Measurements from ENCODE around the gene WDFY3. TPM values are rescaled to one million over a fixed set of nuclear protein-coding genes. Genes with fewer than 3 reads are reported as not detected.

WDFY3 gene
- total and polyA plus RNA-seq, 2 experiments from 2014 or later = 8.0 to 89.0 TPM

DNA sequence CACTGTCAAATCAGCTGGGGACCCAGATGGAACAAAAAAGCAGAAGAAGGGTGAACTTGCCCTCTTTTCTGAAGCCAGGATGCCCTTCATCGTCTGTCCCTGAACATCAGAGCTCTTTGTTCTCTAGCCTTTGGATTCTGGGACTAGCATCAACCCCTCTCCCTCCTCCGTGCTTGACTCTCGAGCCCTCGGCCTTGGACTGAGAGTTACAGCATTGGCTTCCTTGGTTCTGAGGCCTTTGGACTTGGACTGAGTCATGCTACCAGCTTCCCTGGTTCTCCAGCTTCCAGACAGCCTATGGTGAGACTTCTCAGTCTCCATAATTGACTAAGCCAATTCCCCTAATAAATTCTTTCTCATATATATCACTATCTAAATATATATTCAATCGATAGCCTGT lies 38.4 kb downstream of the WDFY3 start:
- Histone ChIP-seq H4K20me1 (replicated peaks; ENCODE audit: insufficient read depth) (no peaks in the 10 kb centered on the region), H3K4me2 (no peak overlapping the region), H3K79me2 (replicated peaks; ENCODE audit: insufficient read depth) (peaks cover 59% of the 10 kb centered on the region), H3K9me2 (ENCODE audit: insufficient read depth) (no peaks in the 10 kb centered on the region), H3K36me3 (ENCODE audit: insufficient read depth) (no peaks in the 10 kb centered on the region; the same call in 1 of the 2 replicates), H3K4me1 (ENCODE audit: insufficient read depth) (peaks cover 40% of the 10 kb centered on the region), H3K27me3 (ENCODE audit: insufficient read depth) (no peaks in the 10 kb centered on the region), H3K27ac (ENCODE audit: low read depth) (0 out of 2 replicates have a peak overlapping the region, but pooled peaks have one; percentile 12), H2AFZ (no peak overlapping the region), H3F3A (replicated peaks; ENCODE audit: low read depth) (no peaks in the 10 kb centered on the region), H3K4me3 (no peak overlapping the region)
- Mint-ChIP-seq H3K4me1 (peaks cover 45% of the 10 kb centered on the region), H3K9me3 (peaks cover 9% of the 10 kb centered on the region; the same call in 1 of the 3 replicates), H3K4me3 (no peak overlapping the region), H3K36me3 (ENCODE audit: low read depth) (peaks cover 35% of the 10 kb centered on the region), H3K27me3 (ENCODE audit: insufficient read depth, low read depth, poor library complexity) (no peaks in the 10 kb centered on the region), H3K27ac (0 out of 2 replicates have a peak overlapping the region, but pooled peaks have one; percentile 49)
- ATAC-seq (no peak), DNase-seq (ENCODE audit: low spot score) (no peak)
- TF ChIP-seq CTCF (conservative IDR thresholded peaks at IDR 0.05; ENCODE audit: low read depth in 2 of 2) = no peak
- TF ChIP-seq EZH2phosphoT487 (IDR thresholded peaks at IDR 0.05; ENCODE audit: unreplicated experiment) = no peak
- no peak for TF ChIP-seq CREB1 (CRISPR knock-in tag; IDR thresholded peaks at IDR 0.05; ENCODE audit: low read depth)
- no peak for TF ChIP-seq NANOG (IDR thresholded peaks at IDR 0.05; ENCODE audit: borderline replicate concordance)
- no peak for TF ChIP-seq POLR2AphosphoS5 (IDR thresholded peaks at IDR 0.05; ENCODE audit: low read depth)
- no peak for TF ChIP-seq EZH2 (IDR thresholded peaks at IDR 0.05; ENCODE audit: low read depth, unreplicated experiment)
- no peak for TF ChIP-seq JUNB (IDR thresholded peaks at IDR 0.05; ENCODE audit: unreplicated experiment)
- no peak for TF ChIP-seq ZNF462 (CRISPR knock-in tag; IDR thresholded peaks at IDR 0.05)
- no peak for TF ChIP-seq ZNF114 (CRISPR knock-in tag; IDR thresholded peaks at IDR 0.05)
- no peak for TF ChIP-seq ZNF331 (CRISPR knock-in tag; IDR thresholded peaks at IDR 0.05; ENCODE audit: low read depth)
- no peak for TF ChIP-seq REST (IDR thresholded peaks at IDR 0.05; ENCODE audit: unreplicated experiment)
- TF ChIP-seq STAT1 (IDR thresholded peaks at IDR 0.05; ENCODE audit: unreplicated experiment) = no peak
- TF ChIP-seq, protein P1, sequence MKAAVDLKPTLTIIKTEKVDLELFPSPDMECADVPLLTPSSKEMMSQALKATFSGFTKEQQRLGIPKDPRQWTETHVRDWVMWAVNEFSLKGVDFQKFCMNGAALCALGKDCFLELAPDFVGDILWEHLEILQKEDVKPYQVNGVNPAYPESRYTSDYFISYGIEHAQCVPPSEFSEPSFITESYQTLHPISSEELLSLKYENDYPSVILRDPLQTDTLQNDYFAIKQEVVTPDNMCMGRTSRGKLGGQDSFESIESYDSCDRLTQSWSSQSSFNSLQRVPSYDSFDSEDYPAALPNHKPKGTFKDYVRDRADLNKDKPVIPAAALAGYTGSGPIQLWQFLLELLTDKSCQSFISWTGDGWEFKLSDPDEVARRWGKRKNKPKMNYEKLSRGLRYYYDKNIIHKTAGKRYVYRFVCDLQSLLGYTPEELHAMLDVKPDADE (IDR thresholded peaks at IDR 0.05) = no peak
